A172 (cell line): ENCODE data around the gene PRDM4. TPM values are rescaled to one million over a fixed set of nuclear protein-coding genes. Genes with fewer than 3 reads are reported as not detected.
A peak's percentile ranks its signal among the peaks of the same experiment; 100 is the strongest.
"Not testable (repeated sequence)": the region's sequence is repeated elsewhere in the genome, so short reads cannot be mapped to it uniquely, and the experiment has no call there.

Source experiments
- DNase-seq: peaks from one replicate; pipeline ENCODE4 v3.0.0-alpha.2; 2015; ENCODE audit warnings: low spot score
- total RNA-seq: library from RNA; depleted of rRNA; stranded (reverse); fragments of >200 nt; shearing (Covaris generic); gene quantifications from 2 replicates; pipeline ENCODE4 v1.2.3, GENCODE V29; 2014

The PRDM4 gene
- total RNA-seq, 1 experiment from 2014 or later = 34.0 TPM

- no peak for DNase-seq
Observed at GRCh38 chr12:107767466-107767865, 6.5 kb upstream of the PRDM4 start.

- no peak for DNase-seq
Observed at GRCh38 chr12:107765316-107765715, 4.4 kb upstream of the PRDM4 start.

DNA sequence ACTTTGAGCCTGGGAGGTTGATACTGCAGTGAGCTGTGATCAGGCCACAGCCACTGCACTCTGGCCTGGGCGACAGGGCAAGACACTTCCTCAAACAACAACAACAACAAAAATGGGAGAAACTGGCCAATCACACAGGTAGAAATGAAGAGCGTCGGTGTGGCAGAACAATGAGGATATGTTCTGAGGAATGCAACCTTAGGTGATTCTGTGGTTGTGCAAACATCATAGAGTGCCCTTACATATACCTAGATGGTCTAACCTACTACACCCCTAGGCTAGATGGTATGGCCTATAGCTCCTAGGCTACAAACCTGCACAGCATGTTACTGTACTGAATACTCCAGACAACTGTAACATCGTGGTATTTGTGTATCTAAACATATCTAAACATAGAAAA, 3.7 kb upstream of the PRDM4 start:
- DNase-seq = no peak

DNA sequence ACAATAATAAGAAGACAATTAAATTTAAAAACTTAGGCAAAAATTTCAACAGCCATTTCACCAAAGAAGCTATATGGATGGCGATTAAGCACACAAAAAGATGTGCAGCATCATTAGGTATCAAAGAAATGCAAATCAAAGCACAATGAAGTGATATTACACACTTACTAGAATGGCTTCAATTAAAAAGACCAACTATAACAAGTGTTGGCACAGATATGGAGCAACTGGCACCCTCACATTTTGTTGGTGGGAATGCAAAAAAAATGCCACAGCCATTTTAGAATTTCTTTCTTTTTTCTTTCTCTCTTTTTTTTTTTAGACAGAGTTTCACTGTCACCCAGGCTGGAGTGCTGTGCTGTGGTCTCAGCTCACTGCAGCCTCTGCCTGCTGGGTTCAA, 1.9 kb upstream of the PRDM4 start:
- no peak for DNase-seq

DNA sequence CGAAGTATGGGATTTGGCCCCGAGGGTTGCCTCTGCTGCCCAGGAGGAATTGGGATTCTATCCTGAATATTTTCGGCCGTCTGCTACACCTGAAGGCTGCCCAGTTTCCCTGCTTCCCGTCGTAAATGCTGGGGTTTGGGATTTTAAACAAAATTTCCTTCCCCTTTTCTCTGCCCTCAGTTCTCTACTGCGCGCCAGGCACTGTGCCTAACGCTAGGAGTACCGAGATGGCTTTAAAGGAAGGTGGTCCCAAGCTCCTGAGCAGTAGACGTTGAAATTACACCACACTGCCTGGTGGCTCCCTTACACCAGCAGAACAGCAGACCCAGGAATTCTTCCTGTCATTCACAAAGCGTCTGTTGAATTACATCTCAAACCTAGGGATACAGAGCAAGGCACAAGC, 566 bp upstream of the PRDM4 start:
- DNase-seq = no peak

GRCh38 chr12:107760207-107760808, 629 bp downstream of the PRDM4 start:
- peak; percentile 10 for DNase-seq

- DNase-seq = peak; percentile 83
Observed at GRCh38 chr12:107759410-107759809, 1.5 kb downstream of the PRDM4 start.

DNA sequence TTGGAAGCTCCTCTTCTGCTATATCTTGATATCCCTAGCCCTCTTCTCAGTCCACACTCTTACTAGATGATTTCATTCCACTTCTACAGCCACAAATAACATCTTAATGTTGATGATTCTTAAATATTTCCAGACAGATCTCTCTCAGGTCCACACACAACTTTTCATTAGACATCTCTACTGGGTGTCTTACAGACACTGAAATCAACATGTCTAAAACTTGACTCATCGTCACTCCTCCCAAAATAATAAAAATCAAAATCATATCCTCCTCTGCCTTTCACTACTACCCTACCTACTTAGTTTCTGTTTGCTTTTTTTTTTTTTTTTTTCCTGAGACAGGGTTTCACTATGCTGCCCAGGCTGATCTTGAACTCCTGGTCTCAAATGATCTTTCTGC, 11.9 kb downstream of the PRDM4 start:
- peak; percentile 24 for DNase-seq

- DNase-seq = peak; percentile 69
Observed at GRCh38 chr12:107748472-107748871, 12.5 kb downstream of the PRDM4 start.

DNA sequence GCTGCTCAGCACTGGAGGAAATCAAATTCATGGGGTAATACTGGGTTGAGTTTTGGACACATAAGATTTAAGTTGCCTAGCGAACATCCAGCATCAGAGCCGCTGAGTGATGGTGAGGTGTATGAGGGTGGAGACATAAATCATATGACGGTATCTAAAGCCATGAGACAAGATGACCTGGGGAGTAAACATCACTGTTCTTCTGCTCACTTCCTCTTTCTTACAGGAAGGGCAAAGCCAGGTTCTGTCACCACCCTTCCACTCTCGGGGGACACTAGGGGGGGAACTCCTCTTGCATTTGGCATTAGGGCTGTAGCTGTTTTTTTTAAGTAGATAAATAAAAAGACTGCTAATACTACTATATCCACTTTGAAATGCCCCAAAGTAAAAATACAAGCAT, 24.0 kb downstream of the PRDM4 start:
- no peak for DNase-seq

GRCh38 chr12:107735763-107736162, 25.2 kb downstream of the PRDM4 start:
- DNase-seq = no peak

GRCh38 chr12:107734139-107734538, 26.8 kb downstream of the PRDM4 start:
- DNase-seq = no peak

DNA sequence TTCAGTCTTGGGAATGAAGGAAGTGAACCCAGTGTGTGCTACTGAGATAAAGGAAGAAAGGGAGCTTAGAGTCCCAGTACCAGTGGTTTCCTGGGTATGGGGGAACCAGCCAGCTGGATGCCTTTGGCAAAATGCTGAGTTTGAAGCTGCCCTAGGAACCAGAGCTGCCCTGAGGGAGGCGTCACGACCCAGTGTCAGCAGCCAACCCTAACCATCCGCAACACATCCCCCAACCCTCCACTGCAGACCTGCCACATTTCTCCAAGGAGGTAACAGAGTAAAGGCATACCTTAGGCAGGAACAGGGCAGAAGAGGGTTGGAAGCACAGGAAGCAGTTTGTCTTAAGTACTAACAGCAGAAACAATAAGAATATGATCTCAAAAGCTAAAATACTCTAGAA, 28.6 kb downstream of the PRDM4 start:
- no peak for DNase-seq

GRCh38 chr12:107731366-107731765, 29.6 kb downstream of the PRDM4 start:
- DNase-seq = no peak

DNA sequence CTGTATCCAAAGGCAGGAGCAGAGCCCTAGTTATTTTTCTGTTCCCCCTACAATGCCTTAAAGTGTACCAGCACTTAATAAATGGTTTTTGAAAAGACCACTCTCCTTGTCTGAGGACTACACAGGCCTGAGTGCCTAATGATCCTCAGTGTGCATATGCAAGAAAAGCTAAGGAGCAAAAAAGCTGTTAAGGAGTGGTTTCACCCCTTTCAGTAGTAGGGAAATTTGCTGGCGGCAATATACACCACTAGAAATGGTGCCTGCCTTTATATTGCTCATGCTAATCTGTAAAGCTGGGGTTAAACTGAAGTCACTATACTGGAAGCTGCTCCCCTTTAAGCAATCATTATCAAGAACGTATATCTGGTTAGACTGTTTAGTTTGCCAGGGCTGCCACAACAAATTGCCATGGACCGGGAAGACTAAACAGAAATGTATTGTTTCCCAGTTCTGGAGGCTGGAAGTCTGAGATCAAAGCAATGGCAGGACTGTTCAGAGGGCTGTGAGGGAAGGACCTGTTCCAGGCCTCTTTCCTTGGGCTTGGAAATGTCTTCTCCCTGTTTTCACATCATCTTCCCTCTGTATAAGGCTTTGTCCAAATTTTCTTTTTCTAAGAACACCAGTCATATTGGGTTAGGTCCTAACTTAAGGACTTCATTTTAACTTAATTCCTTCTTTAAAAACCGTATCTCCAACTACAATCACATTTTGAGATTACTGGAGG, 30.2 kb downstream of the PRDM4 start:
- no peak for DNase-seq

DNA sequence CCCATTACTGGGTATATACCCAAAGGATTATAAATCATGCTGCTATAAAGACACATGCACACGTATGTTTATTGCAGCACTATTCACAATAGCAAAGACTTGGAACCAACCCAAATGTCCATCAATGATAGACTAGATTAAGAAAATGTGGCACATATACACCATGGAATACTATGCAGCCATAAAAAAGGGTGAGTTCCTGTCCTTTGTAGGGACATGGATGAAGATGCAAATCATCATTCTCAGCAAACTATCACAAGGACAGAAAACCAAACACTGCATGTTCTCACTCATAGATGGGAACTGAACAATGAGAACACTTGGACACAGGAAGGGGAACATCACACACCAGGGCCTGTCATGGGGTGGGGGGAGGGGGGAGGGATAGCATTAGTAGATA, 33.2 kb downstream of the PRDM4 start:
- not testable (repeated sequence) for DNase-seq

GRCh38 chr12:107727327-107727726, 33.6 kb downstream of the PRDM4 start:
- DNase-seq = not testable (repeated sequence)

DNA sequence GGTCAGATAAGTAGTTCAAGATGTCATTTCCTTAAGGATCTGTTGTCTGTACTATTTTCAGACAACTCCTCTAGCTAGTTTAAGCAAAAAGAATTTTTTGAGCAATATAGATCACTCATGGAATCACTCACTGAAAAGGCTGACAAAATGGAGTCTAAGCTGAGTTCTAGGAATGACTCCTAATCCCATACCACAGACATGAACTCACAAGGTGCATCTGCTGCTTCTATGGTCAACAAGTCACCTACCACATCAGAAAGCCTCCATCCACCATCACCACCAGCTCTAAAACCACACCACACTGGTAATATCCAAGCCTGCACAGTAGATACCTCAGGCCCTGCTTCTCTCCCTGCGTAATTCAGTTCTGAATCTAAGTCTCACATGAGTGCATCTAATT, 42.3 kb downstream of the PRDM4 start:
- no peak for DNase-seq

DNA sequence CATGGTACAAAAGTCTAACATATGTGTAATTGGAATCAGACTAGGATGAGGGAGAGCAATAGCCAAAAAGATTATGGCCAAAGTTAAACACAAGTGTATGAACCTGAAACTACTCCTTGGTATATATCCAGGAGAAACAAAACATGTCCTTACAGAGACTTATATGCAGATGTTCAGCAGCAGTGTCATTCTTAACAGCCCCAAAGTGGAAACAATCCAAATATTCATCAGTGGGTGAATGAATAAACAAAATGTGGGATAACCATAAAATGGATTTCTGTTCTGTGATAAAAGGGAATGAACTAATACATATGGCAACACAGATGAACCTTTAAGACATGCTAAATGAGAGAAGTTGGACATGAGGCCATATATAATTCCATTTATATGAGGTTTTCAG, 45.2 kb downstream of the PRDM4 start:
- no peak for DNase-seq

GRCh38 chr12:107705522-107705921, 55.4 kb downstream of the PRDM4 start:
- DNase-seq = not testable (repeated sequence)

- no peak for DNase-seq
Observed at GRCh38 chr12:107704041-107704440, 56.9 kb downstream of the PRDM4 start.

- no peak for DNase-seq
Observed at GRCh38 chr12:107702106-107702505, 58.8 kb downstream of the PRDM4 start.

DNA sequence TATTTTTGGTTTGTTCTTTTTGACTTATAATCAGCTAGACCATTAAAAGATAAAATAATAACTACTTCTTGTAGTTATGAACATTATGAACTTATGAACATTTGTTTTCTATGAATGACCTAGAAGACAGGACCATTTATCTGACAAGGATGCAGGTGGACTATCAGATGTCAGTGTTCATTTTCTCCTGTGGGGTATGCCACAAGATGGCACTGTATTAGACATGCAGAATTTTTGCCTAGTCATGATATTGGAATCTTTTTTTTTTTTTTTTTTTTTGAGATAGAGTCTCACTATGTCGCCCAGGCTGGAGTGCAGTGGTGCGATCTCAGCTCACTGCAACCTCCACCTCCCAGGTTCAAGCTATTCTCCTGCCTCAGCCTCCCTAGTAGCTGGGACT, 65.2 kb downstream of the PRDM4 start:
- DNase-seq = peak; percentile 6
